Psoas muscle (tissue), 8 donors: Measurements from ENCODE around the gene OR3A3. TPM values are rescaled to one million over a fixed set of nuclear protein-coding genes. Genes with fewer than 3 reads are reported as not detected.

ENCODE experiments used
- ATAC-seq, 4 donors: fragments of 200-7000 bp; cut with Tn5 transposase; one replicate each; pipeline ENCODE4 v1.9.1; 2020; ENCODE audit warnings: moderate library complexity in 3 of 4, mild to moderate bottlenecking in 2 of 4
- DNase-seq, 2 donors: peaks; one replicate each; pipeline ENCODE4 v3.0.0-alpha.2; 2020
- H3K27ac ChIP-seq: fragments of 200-600 bp; one replicate; pipeline ENCODE4 v1.8.0; 2022
- H3K27me3 ChIP-seq, 3 donors: fragments of 200-600 bp in 1 of 3; one replicate each; pipeline versions ENCODE4 v1.6.1 to v1.8.0; 2013 to 2022; ENCODE audit warnings: low read length in 2 of 3, mild to moderate bottlenecking in 2 of 3, moderate library complexity in 1 of 3; ENCODE audit not compliant: insufficient read depth in 3 of 3
- H3K36me3 ChIP-seq, 2 donors: fragments of 200-600 bp in 1 of 2; one replicate each; pipeline versions ENCODE4 v1.6.1 to v1.8.0; 2013 to 2022; ENCODE audit warnings: low read depth in 1 of 2, mild to moderate bottlenecking in 1 of 2, moderate library complexity in 1 of 2; ENCODE audit not compliant: insufficient read depth in 1 of 2
- H3K4me1 ChIP-seq: fragments of 200-600 bp; one replicate; pipeline ENCODE4 v1.8.0; 2022
- H3K4me3 ChIP-seq: fragments of 200-600 bp; one replicate; pipeline ENCODE4 v1.8.0; 2022; ENCODE audit warnings: mild to moderate bottlenecking
- H3K9me3 ChIP-seq: fragments of 200-600 bp; one replicate; pipeline ENCODE4 v1.8.0; 2022
- CTCF ChIP-seq: fragments of 200-600 bp; IDR thresholded peaks from one replicate; pipeline ENCODE4 v1.8.0; 2022; ENCODE audit warnings: antibody characterized with exemption
- WGBS, 3 donors: extraction: QIAGEN DNeasy Blood & Tissue Kit; methylation state at CpG; one replicate each; pipeline versions ENCODE4 v1.1.6 to v1.1.7; 2013; 5-methylcytosine and 5-hydroxymethylcytosine counted together
- intact Hi-C, 2 donors: fragments of 100-400 bp; cut with DNase I; formaldehyde crosslinking; loops; one replicate each; pipeline versions ENCODE4 v1.11.0 to v1.14.2; 2022
- polyA plus RNA-seq, 3 donors: library from polyadenylated mRNA; stranded (reverse); fragments of 200-250 nt; gene quantifications; one replicate each; pipeline ENCODE4 v1.2.3, GENCODE V29; 2013
- total RNA-seq, 4 donors: library from RNA; stranded (reverse); fragmentation: NEBNext Ultra II Directional in 2 of 4; extraction: Animal tissue kit (Norgen Biotek cat#: 25700) in 2 of 4; gene quantifications; one replicate each; pipeline versions ENCODE4 v1.2.1 to v1.2.4, GENCODE V29; 2021 to 2023
- donor health status: healthy with polysubstance abuse.
- donor health status: DM: no; HTN: no; CAD: no; lungs with moderate emphysema.
- donor health status: Bipolar disorder and iron deficiency.
- donor health status: healthy.
- donor health status: DM: yes; HTN: yes; CAD: no.
- donor health status: DM: no; HTN: no; CAD: no.
- donor health status: DM: no; HTN: no; CAD: no.
- donor health status: DM: yes; HTN: yes; CAD: no.

The OR3A3 gene
- total and polyA plus RNA-seq, 7 donors, result not detected

GRCh38 chr17:3471599-3471998, 60.4 kb downstream of the OR3A3 start, which contains the start of gene SPATA22:
Gene SPATA22 (minus strand): TSS chr17:3471819. CDS start chr17:3469325, 2,494 bp downstream.
- no peaks in the 10 kb centered on the region for H3K4me1 ChIP-seq
- no peaks in the 10 kb centered on the region for H3K9me3 ChIP-seq
- intact Hi-C loops, result no loop called here
- no peaks in the 10 kb centered on the region for H3K36me3 ChIP-seq
- WGBS, 3 donors, result 96 to 97% (median 97%) methylated on average over 38 of the region's 38 CpGs
- no peak within 1 kb of the TSS for H3K4me3 ChIP-seq
- no peaks in the 10 kb centered on the region for H3K27me3 ChIP-seq
- ATAC-seq (no peak), DNase-seq (no peak)
- H3K27ac ChIP-seq, result no peak within 1 kb of the TSS
- no peak for TF ChIP-seq CTCF

- intact Hi-C loops, result no loop called here
These were observed 61.0 kb downstream of the OR3A3 start for GRCh38 chr17:3472137-3472536.

More at GRCh38 chr17:3472137-3472536, 61.0 kb downstream of the OR3A3 start:
- Histone ChIP-seq H3K4me1 (no peaks in the 10 kb centered on the region), H3K27me3 (no peaks in the 10 kb centered on the region), H3K27ac (no peak overlapping the region), H3K4me3 (no peak overlapping the region), H3K36me3 (no peaks in the 10 kb centered on the region), H3K9me3 (no peaks in the 10 kb centered on the region)
- 90 to 93% (median 92%) methylated on average over 21 of the region's 21 CpGs for WGBS, 3 donors
- no peak for TF ChIP-seq CTCF
- ATAC-seq (no peak), DNase-seq (no peak)

Other genes with a start within 250 kb of the OR3A3 start
- not detected for gene OR1A2, start 213.9 kb upstream of the OR3A3 start, total RNA-seq
- gene OR1A2, start 213.9 kb upstream of the OR3A3 start, polyA plus RNA-seq, result not detected
- not detected for gene OR1A1, start 203.7 kb upstream of the OR3A3 start, total RNA-seq
- gene OR1A1, start 203.7 kb upstream of the OR3A3 start, polyA plus RNA-seq, result not detected
- gene OR3A1, start 113.0 kb upstream of the OR3A3 start, total RNA-seq, result not detected
- not detected for gene OR3A1, start 113.0 kb upstream of the OR3A3 start, polyA plus RNA-seq
- under 1 TPM in 2 of 4 donors, not detected in 2; 0.36 to 0.40 TPM for gene OR3A2, start 25.1 kb upstream of the OR3A3 start, total RNA-seq
- under 1 TPM in 1 of 3 donors, not detected in 2; 0.04 TPM for gene OR3A2, start 25.1 kb upstream of the OR3A3 start, polyA plus RNA-seq
- gene OR1E1, start 13.0 kb upstream of the OR3A3 start, total RNA-seq, result under 1 TPM in 1 of 4 donors, not detected in 3; 0.34 TPM
- gene OR1E1, start 13.0 kb upstream of the OR3A3 start, polyA plus RNA-seq, result under 1 TPM in 1 of 3 donors, not detected in 2; 0.04 TPM
- not detected for gene OR1E2, start 22.5 kb downstream of the OR3A3 start, total RNA-seq
- gene OR1E2, start 22.5 kb downstream of the OR3A3 start, polyA plus RNA-seq, result not detected
- under 1 TPM in 2 of 4 donors, not detected in 2; 0.50 to 0.54 TPM for gene SPATA22, start 60.4 kb downstream of the OR3A3 start, total RNA-seq
- under 1 TPM in 2 of 3 donors, not detected in 1; 0.05 to 0.12 TPM for gene SPATA22, start 60.4 kb downstream of the OR3A3 start, polyA plus RNA-seq
- 1 to 10 TPM; 2.9 to 4.8 (median 3.9) TPM for gene ASPA, start 64.6 kb downstream of the OR3A3 start, total RNA-seq
- 1 to 10 TPM in 2 of 3 donors, under 1 TPM in 1; 0.68 to 2.3 (median 1.2) TPM for gene ASPA, start 64.6 kb downstream of the OR3A3 start, polyA plus RNA-seq
- 10 to 100 TPM in 1 of 4 donors, 1 to 10 TPM in 1, under 1 TPM in 2; 0.71 to 10.1 (median 1.1) TPM for gene TRPV3, start 146.4 kb downstream of the OR3A3 start, total RNA-seq
- under 1 TPM; 0.32 to 0.38 (median 0.36) TPM for gene TRPV3, start 146.4 kb downstream of the OR3A3 start, polyA plus RNA-seq
- 1 to 10 TPM; 1.4 to 3.6 (median 2.7) TPM for gene TRPV1, start 198.0 kb downstream of the OR3A3 start, total RNA-seq
- gene TRPV1, start 198.0 kb downstream of the OR3A3 start, polyA plus RNA-seq, result 1 to 10 TPM; 1.8 to 4.8 (median 3.1) TPM
- gene SHPK, start 224.9 kb downstream of the OR3A3 start, total RNA-seq, result 1 to 10 TPM; 1.7 to 3.8 (median 2.3) TPM
- 1 to 10 TPM; 2.0 to 2.5 (median 2.2) TPM for gene SHPK, start 224.9 kb downstream of the OR3A3 start, polyA plus RNA-seq
- gene CTNS, start 225.4 kb downstream of the OR3A3 start, total RNA-seq, result 10 to 100 TPM; 10.1 to 14.9 (median 11.0) TPM
- 10 to 100 TPM in 1 of 3 donors, 1 to 10 TPM in 2; 7.3 to 32.7 (median 9.2) TPM for gene CTNS, start 225.4 kb downstream of the OR3A3 start, polyA plus RNA-seq